Measurements from ENCODE around the gene ORAI3.

- TF ChIP-seq CTCF (conservative IDR thresholded peaks at IDR 0.05 in 1 of 2, IDR thresholded peaks at IDR 0.05 in 1 of 2; ENCODE audit: low read depth in 1 of 2, low read length in 2 of 2) (no peak), EZH2 (IDR thresholded peaks at IDR 0.05; ENCODE audit: low read length, missing control alignments) (no peak)
Measured at GRCh38 chr16:30992276-30992780, 43.5 kb downstream of the ORAI3 start.

Data from fibroblast of lung (primary cell).